ENCODE results near the gene MYF5. TPM values are rescaled to one million over a fixed set of nuclear protein-coding genes. Genes with fewer than 3 reads are reported as not detected.

Gene MYF5
- polyA plus RNA-seq, 3 donors, result not detected

DNA sequence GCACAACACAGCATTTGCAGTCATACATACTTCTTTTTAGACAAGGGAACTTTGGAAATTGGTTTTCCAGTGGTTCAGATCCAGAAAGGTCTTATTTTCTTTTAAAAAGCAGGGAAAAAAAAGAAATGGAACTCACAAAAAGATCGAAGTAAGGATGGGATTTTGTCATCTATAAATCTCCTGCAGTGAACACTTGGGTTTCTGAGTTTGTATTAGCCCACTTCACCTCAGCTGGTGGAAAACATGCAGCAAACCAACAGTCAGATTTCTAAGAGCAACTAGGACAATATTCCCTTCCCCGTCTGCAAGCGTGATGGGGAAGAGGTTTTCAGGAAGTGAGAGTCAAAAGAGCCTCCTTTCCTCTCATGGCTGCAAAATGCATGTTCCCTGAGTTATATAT is 4.6 kb downstream of the MYF5 start:
- 83% methylated on average over 1 of the region's 3 CpGs for WGBS (ENCODE audit: insufficient coverage)
- Histone ChIP-seq H3K9me3 (replicated peaks in 1 of 2; ENCODE audit: control insufficient read depth in 1 of 2, insufficient read depth in 1 of 2, low read length in 2 of 2) (peaks cover 11% of the 10 kb centered on the region in 2 donors), H3K4me2 (replicated peaks; ENCODE audit: extremely low read depth, low read length, poor library complexity, severe bottlenecking) (no peak overlapping the region), H3K27me3 (ENCODE audit: control insufficient read depth in 2 of 2, insufficient read depth in 2 of 2, low read length in 2 of 2) (peaks cover 11 to 37% of the 10 kb centered on the region in 2 donors), H3K4me1 (ENCODE audit: control insufficient read depth in 1 of 2, insufficient read depth in 2 of 2, low read length in 2 of 2) (no peaks in the 10 kb centered on the region), H3K4me3 (replicated peaks in 1 of 3; ENCODE audit: low read depth in 2 of 3, low read length in 3 of 3) (no peak overlapping the region), H3K27ac (ENCODE audit: low read depth in 1 of 2, low read length in 2 of 2) (no peak overlapping the region), H2AFZ (ENCODE audit: insufficient read depth, low read depth, low read length, poor library complexity, severe bottlenecking) (no peak overlapping the region), H3K36me3 (replicated peaks in 1 of 2; ENCODE audit: control insufficient read depth in 1 of 2, insufficient read depth in 2 of 2, low read length in 2 of 2) (no peaks in the 10 kb centered on the region), H3K9ac (ENCODE audit: insufficient read depth, low read length, poor library complexity, severe bottlenecking) (no peak overlapping the region), H3K79me2 (ENCODE audit: insufficient read depth, low read length) (no peaks in the 10 kb centered on the region), H4K20me1 (ENCODE audit: insufficient read depth, low read length) (no peaks in the 10 kb centered on the region)
- no peaks in the 10 kb centered on the region for H3K36me3 Mint-ChIP-seq
- H3K9me3 Mint-ChIP-seq, result peaks cover 0 to 12% (median 7%) of the 10 kb centered on the region in 7 donors
- H3K4me3 Mint-ChIP-seq, result no peak overlapping the region
- H3K27ac Mint-ChIP-seq, result no peak overlapping the region
- intact Hi-C loops (cut with micrococcal nuclease), result no loop called here
- peaks cover 21 to 32% (median 24%) of the 10 kb centered on the region in 3 donors for H3K27me3 Mint-ChIP-seq (ENCODE audit: low read depth in 3 of 3)
- TF ChIP-seq, protein P1, sequence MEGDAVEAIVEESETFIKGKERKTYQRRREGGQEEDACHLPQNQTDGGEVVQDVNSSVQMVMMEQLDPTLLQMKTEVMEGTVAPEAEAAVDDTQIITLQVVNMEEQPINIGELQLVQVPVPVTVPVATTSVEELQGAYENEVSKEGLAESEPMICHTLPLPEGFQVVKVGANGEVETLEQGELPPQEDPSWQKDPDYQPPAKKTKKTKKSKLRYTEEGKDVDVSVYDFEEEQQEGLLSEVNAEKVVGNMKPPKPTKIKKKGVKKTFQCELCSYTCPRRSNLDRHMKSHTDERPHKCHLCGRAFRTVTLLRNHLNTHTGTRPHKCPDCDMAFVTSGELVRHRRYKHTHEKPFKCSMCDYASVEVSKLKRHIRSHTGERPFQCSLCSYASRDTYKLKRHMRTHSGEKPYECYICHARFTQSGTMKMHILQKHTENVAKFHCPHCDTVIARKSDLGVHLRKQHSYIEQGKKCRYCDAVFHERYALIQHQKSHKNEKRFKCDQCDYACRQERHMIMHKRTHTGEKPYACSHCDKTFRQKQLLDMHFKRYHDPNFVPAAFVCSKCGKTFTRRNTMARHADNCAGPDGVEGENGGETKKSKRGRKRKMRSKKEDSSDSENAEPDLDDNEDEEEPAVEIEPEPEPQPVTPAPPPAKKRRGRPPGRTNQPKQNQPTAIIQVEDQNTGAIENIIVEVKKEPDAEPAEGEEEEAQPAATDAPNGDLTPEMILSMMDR (IDR thresholded peaks at IDR 0.05), result no peak
- DNase-seq, result no peak
- peaks cover 2% of the 10 kb centered on the region for H3K4me1 Mint-ChIP-seq

DNA sequence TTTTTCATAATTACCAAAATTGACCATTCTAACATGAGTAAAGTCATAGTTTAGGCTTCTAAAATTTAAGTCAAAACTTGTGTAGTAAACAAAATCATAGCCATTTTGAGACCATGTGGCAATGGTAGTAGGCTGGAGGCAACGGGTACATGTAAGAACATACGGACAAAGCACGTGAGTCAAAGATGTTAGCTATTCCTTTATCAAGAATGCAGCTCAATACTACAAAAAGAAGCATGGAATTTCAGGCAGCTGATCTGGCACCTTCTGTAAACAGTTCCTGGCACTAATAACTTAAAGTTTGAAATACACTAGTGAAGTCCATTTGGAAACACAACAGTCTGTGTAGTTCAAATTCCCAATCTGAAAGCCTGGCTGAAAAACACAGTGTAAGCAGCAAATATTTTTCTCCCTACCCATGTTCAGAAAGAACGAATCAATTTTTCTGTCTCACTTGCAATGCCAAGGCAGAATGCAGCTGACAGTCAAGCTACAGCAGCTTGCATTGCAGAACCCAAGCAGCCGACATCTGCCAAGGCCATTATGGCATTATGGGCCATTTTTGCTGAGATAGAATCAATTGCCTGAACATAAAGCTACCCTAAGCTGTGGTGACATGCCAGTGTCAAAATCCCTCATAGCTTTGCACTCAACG is 29.3 kb downstream of the MYF5 start:
- no peak overlapping the region for H3K9ac ChIP-seq (ENCODE audit: insufficient read depth, low read length, poor library complexity, severe bottlenecking)
- no peaks in the 10 kb centered on the region for H3K4me1 ChIP-seq (ENCODE audit: control insufficient read depth in 1 of 2, insufficient read depth in 2 of 2, low read length in 2 of 2)
- TF ChIP-seq, protein P1 (IDR thresholded peaks at IDR 0.05), result no peak
- H3K9me3 Mint-ChIP-seq, result peaks cover 0 to 4% (median 0%) of the 10 kb centered on the region in 7 donors
- peaks cover 0 to 25% (median 3%) of the 10 kb centered on the region in 3 donors for H3K27me3 Mint-ChIP-seq (ENCODE audit: low read depth in 3 of 3)
- H3K79me2 ChIP-seq (ENCODE audit: insufficient read depth, low read length), result no peaks in the 10 kb centered on the region
- no peak overlapping the region for H3K4me2 ChIP-seq (replicated peaks; ENCODE audit: extremely low read depth, low read length, poor library complexity, severe bottlenecking)
- H4K20me1 ChIP-seq (ENCODE audit: insufficient read depth, low read length), result no peaks in the 10 kb centered on the region
- H3K27me3 ChIP-seq (ENCODE audit: control insufficient read depth in 2 of 2, insufficient read depth in 2 of 2, low read length in 2 of 2), result no peaks in the 10 kb centered on the region
- H3K4me3 Mint-ChIP-seq, result no peak overlapping the region
- H3K4me3 ChIP-seq (replicated peaks in 1 of 3; ENCODE audit: low read depth in 2 of 3, low read length in 3 of 3), result no peak overlapping the region
- intact Hi-C loops (cut with micrococcal nuclease), result no loop called here
- H3K27ac ChIP-seq (ENCODE audit: low read depth in 1 of 2, low read length in 2 of 2), result no peak overlapping the region
- no peaks in the 10 kb centered on the region for H3K36me3 Mint-ChIP-seq
- H3K36me3 ChIP-seq (replicated peaks in 1 of 2; ENCODE audit: control insufficient read depth in 1 of 2, insufficient read depth in 2 of 2, low read length in 2 of 2), result no peaks in the 10 kb centered on the region
- WGBS (ENCODE audit: insufficient coverage), result 67% methylated on average over 3 of the region's 6 CpGs
- no peaks in the 10 kb centered on the region for H3K4me1 Mint-ChIP-seq
- no peak for DNase-seq
- H3K27ac Mint-ChIP-seq, result peak overlapping the region in 1 of 7 donors; percentile 33
- no peak overlapping the region for H2AFZ ChIP-seq (ENCODE audit: insufficient read depth, low read depth, low read length, poor library complexity, severe bottlenecking)
- H3K9me3 ChIP-seq (replicated peaks in 1 of 2; ENCODE audit: control insufficient read depth in 1 of 2, insufficient read depth in 1 of 2, low read length in 2 of 2), result no peaks in the 10 kb centered on the region
